Motor neuron (in vitro differentiated cells): Measurements from ENCODE around the gene PITX3. TPM values are rescaled to one million over a fixed set of nuclear protein-coding genes. Genes with fewer than 3 reads are reported as not detected.
"Not testable (repeated sequence)": the region's sequence is repeated elsewhere in the genome, so short reads cannot be mapped to it uniquely, and the experiment has no call there.

Experiments
- ATAC-seq, 8 experiments: fragments of 200-7000 bp; cut with Tn5 transposase; replicated peaks in 6 of 8; 2 replicates each; pipeline ENCODE4 v1.8.0; 2021; ENCODE audit warnings: mild to moderate bottlenecking in 8 of 8, moderate library complexity in 8 of 8
- H3K27ac ChIP-seq, 2 donors: fragments of 250-450 bp; sonication (Bioruptor Pico); 2 replicates each; pipeline ENCODE4 v1.9.0; 2021; ENCODE audit warnings: antibody characterized with exemption in 2 of 2, mild to moderate bottlenecking in 2 of 2, moderate library complexity in 1 of 2
- H3K4me1 ChIP-seq, 2 donors: fragments of 250-450 bp; sonication (Bioruptor Pico); replicated peaks in 1 of 2; 2 replicates each; pipeline ENCODE4 v1.6.1; 2021; ENCODE audit warnings: antibody characterized with exemption in 2 of 2, mild to moderate bottlenecking in 2 of 2, moderate library complexity in 1 of 2
- H3K4me3 ChIP-seq, 5 donors: fragments of 250-450 bp; sonication (Bioruptor Pico); 2 replicates each; pipeline ENCODE4 v1.9.0; 2021; ENCODE audit warnings: antibody characterized with exemption in 5 of 5, mild to moderate bottlenecking in 5 of 5, moderate library complexity in 4 of 5
- WGBS, 10 experiments: fragments of 450-650 bp; shearing (Covaris generic); methylation state at CpG; one replicate each; pipeline ENCODE4 v1.0.0; 2022; 5-methylcytosine and 5-hydroxymethylcytosine counted together
- in situ Hi-C, 9 experiments: fragments of 400-800 bp; cut with MboI; loops; one replicate each; pipeline ENCODE4 v1.15.0; 2021; ENCODE audit warnings: low sequenced_read_pairs in 9 of 9, low pct_unique_long_range_greater_than_20kb in 2 of 9; ENCODE audit not compliant: unreplicated experiment in 9 of 9
- total RNA-seq, 8 experiments: library from RNA; unstranded; fragments of 300-600 nt; gene quantifications; 2 replicates each; pipeline versions ENCODE4 v1.2.3 to v1.2.4, GENCODE V29; 2022

PITX3 gene
- total RNA-seq, 8 experiments from 2014 or later = 0.05 to 0.33 (median 0.22) TPM; not detected in 4

- Histone ChIP-seq H3K27ac (no peak overlapping the region), H3K4me3 (no peak overlapping the region), H3K4me1 (no peaks in the 10 kb centered on the region)
- ATAC-seq = no peak
- 0 to 90% (median 40%) methylated on average over 1 to 3 of the region's 5 CpGs; no CpG with 5 or more reads in 4 of the 10 experiments for WGBS, 10 experiments
- in situ Hi-C loops = no loop called here
These were observed 21.9 kb downstream of the PITX3 start for GRCh38 chr10:102219370-102219769.

- in situ Hi-C loops, H3K4me1 ChIP-seq, H3K4me3 ChIP-seq, ATAC-seq, H3K27ac ChIP-seq: not testable (repeated sequence)
- 80 to 100% (median 100%) methylated on average over 1 to 4 of the region's 4 CpGs; no CpG with 5 or more reads in 5 of the 10 experiments for WGBS, 10 experiments
These were observed 27.7 kb downstream of the PITX3 start for GRCh38 chr10:102213599-102213998.

- in situ Hi-C loops = no loop called here
- H3K27ac ChIP-seq = no peak overlapping the region
- WGBS, 10 experiments = 40 to 100% (median 75%) methylated on average over 1 to 3 of the region's 3 CpGs; no CpG with 5 or more reads in 2 of the 10 experiments
- no peak overlapping the region for H3K4me3 ChIP-seq
- ATAC-seq = no peak
- no peaks in the 10 kb centered on the region for H3K4me1 ChIP-seq
These were observed 29.6 kb downstream of the PITX3 start for GRCh38 chr10:102211615-102212299.

- 20 to 90% (median 57%) methylated on average over 1 to 4 of the region's 5 CpGs; no CpG with 5 or more reads in 2 of the 10 experiments for WGBS, 10 experiments
- H3K4me3 ChIP-seq = no peak overlapping the region
- in situ Hi-C loops = no loop called here
- H3K27ac ChIP-seq = no peak overlapping the region
- no peaks in the 10 kb centered on the region for H3K4me1 ChIP-seq
- no peak for ATAC-seq
These were observed 32.8 kb downstream of the PITX3 start for GRCh38 chr10:102208311-102209035.

GRCh38 chr10:102202386-102202785 lies 38.9 kb downstream of the PITX3 start:
- Histone ChIP-seq H3K4me1 (no peaks in the 10 kb centered on the region), H3K27ac (no peak overlapping the region), H3K4me3 (no peak overlapping the region)
- WGBS, 10 experiments = 6 to 63% (median 32%) methylated on average over 1 of the region's 1 CpG; no CpG with 5 or more reads in 2 of the 10 experiments
- in situ Hi-C loops = no loop called here
- ATAC-seq = no peak

GRCh38 chr10:102200751-102201640 lies 40.3 kb downstream of the PITX3 start:
- H3K4me3 ChIP-seq = no peak overlapping the region
- 41 to 94% (median 78%) methylated on average over 3 to 7 of the region's 34 CpGs; no CpG with 5 or more reads in 4 of the 10 experiments for WGBS, 10 experiments
- H3K4me1 ChIP-seq = no peaks in the 10 kb centered on the region
- H3K27ac ChIP-seq = no peak overlapping the region
- no peak for ATAC-seq
- in situ Hi-C loops = no loop called here

- in situ Hi-C loops = no loop called here
- ATAC-seq = no peak
- Histone ChIP-seq H3K4me1 (no peaks in the 10 kb centered on the region), H3K4me3 (no peak overlapping the region), H3K27ac (no peak overlapping the region)
- WGBS, 10 experiments = 22 to 59% (median 50%) methylated on average over 1 to 2 of the region's 2 CpGs; no CpG with 5 or more reads in 1 of the 10 experiments
These were observed 43.3 kb downstream of the PITX3 start for GRCh38 chr10:102198027-102198426.

- Histone ChIP-seq H3K4me1 (no peaks in the 10 kb centered on the region), H3K4me3 (no peak overlapping the region), H3K27ac (no peak overlapping the region)
- ATAC-seq = no peak
- in situ Hi-C loops = no loop called here
- 34 to 100% (median 84%) methylated on average over 1 to 2 of the region's 2 CpGs; no CpG with 5 or more reads in 2 of the 10 experiments for WGBS, 10 experiments
These were observed 44.4 kb downstream of the PITX3 start for GRCh38 chr10:102196893-102197292.

- in situ Hi-C loops = no loop called here
- WGBS, 10 experiments = 45 to 86% (median 65%) methylated on average over 2 to 6 of the region's 6 CpGs; no CpG with 5 or more reads in 2 of the 10 experiments
- Histone ChIP-seq H3K27ac (no peak overlapping the region), H3K4me1 (no peaks in the 10 kb centered on the region), H3K4me3 (no peak overlapping the region)
- no peak for ATAC-seq
These were observed 45.9 kb downstream of the PITX3 start for GRCh38 chr10:102195296-102195870.

- Histone ChIP-seq H3K27ac (no peak overlapping the region), H3K4me1 (no peaks in the 10 kb centered on the region), H3K4me3 (no peak overlapping the region)
- ATAC-seq = no peak
- in situ Hi-C loops = no loop called here
- WGBS, 10 experiments = 0 to 100% (median 59%) methylated on average over 1 to 7 of the region's 7 CpGs
These were observed 49.4 kb downstream of the PITX3 start for GRCh38 chr10:102191956-102192355.

GRCh38 chr10:102188941-102189898 lies 52.1 kb downstream of the PITX3 start:
- H3K4me1 ChIP-seq, H3K4me3 ChIP-seq, H3K27ac ChIP-seq, ATAC-seq, in situ Hi-C loops: not testable (repeated sequence)
- WGBS, 10 experiments = 0 to 92% (median 57%) methylated on average over 1 to 7 of the region's 7 CpGs; no CpG with 5 or more reads in 2 of the 10 experiments
